ENCODE data around the gene RPS29. TPM values are rescaled to one million over a fixed set of nuclear protein-coding genes. Genes with fewer than 3 reads are reported as not detected.

RPS29 gene
- polyA plus RNA-seq, 1 of the 3 experiments (the other 2 are of a cell fraction), result 11,220 TPM

GRCh38 chr14:49585803-49586672 is at the start of gene RPS29 (continued):
- TF ChIP-seq USF2 (IDR thresholded peaks at IDR 0.05; ENCODE audit: borderline replicate concordance, low read depth, low read length) (no peak), ZBTB33 (IDR thresholded peaks at IDR 0.05; ENCODE audit: borderline replicate concordance, low read depth) (no peak), TCF12 (IDR thresholded peaks at IDR 0.05) (no peak), ELF1 (IDR thresholded peaks at IDR 0.05) (peak; percentile 45; the same call in 1 of the 2 replicates), GATA2 (CRISPR knock-in tag; IDR thresholded peaks at IDR 0.05) (no peak), USF1 (IDR thresholded peaks at IDR 0.05; ENCODE audit: borderline replicate concordance, low read depth) (no peak), SMC3 (IDR thresholded peaks at IDR 0.05; ENCODE audit: low read depth, low read length) (no peak), MAX (IDR thresholded peaks at IDR 0.05; ENCODE audit: low read depth) (peak; percentile 86), FOSL2 (IDR thresholded peaks at IDR 0.05; ENCODE audit: borderline replicate concordance, low read depth) (peak; percentile 65; the same call in 1 of the 2 replicates), FOXJ3 (CRISPR knock-in tag; IDR thresholded peaks at IDR 0.05) (no peak)

- WGBS (ENCODE audit: low lambda C conversion rate), result 0% methylated on average over 11 of the region's 80 CpGs
- CTCF ChIA-PET, result interaction anchor here (0.6 to 3.8 kb wide), 27 partner anchors 13 to 231 kb away, joined by 3 to 39 read pairs (median 5); partner anchors contain the start of genes KLHDC2, LRR1, MGAT2 and NEMF
Measured at GRCh38 chr14:49634547-49635334, 48.6 kb upstream of the RPS29 start, which contains the start of gene DNAAF2. Gene DNAAF2 (minus strand): TSS chr14:49635244. CDS start chr14:49635149, 95 bp downstream.

More at GRCh38 chr14:49634547-49635334, 48.6 kb upstream of the RPS29 start, which contains the start of gene DNAAF2:
- H3K4me3 ChIP-seq (ENCODE audit: low read depth in 2 of 2, low read length in 1 of 2), result peak within 1 kb of the TSS; percentile 72 to 86
- no peaks in the 10 kb centered on the region for H3K27me3 ChIP-seq (ENCODE audit: insufficient read depth)
- no peaks in the 10 kb centered on the region for H3K9me3 ChIP-seq
- H3K9me2 ChIP-seq, result no peaks in the 10 kb centered on the region
- H3F3A ChIP-seq (replicated peaks; ENCODE audit: insufficient read depth), result peaks cover 23% of the 10 kb centered on the region
- peaks cover 4 to 7% of the 10 kb centered on the region in 2 experiments; a peak in 3 of 4 replicates for H3K4me1 ChIP-seq (ENCODE audit: control insufficient read depth in 1 of 2, insufficient read depth in 2 of 2, low read depth in 1 of 2, low read length in 1 of 2)
- peak within 1 kb of the TSS; percentile 87; the same call in 1 of the 2 replicates for H2AFZ ChIP-seq (ENCODE audit: low read depth)
- H3K4me2 ChIP-seq, result peak within 1 kb of the TSS; percentile 99
- peaks cover 12 to 24% of the 10 kb centered on the region in 2 experiments for H3K36me3 ChIP-seq (replicated peaks in 1 of 2; ENCODE audit: control insufficient read depth in 1 of 2, insufficient read depth in 2 of 2, low read length in 1 of 2)
- POLR2A ChIA-PET, result interaction anchor here (0.6 to 2.6 kb wide), 6 partner anchors 14 to 228 kb away, joined by 5 to 27 read pairs (median 8); partner anchors contain the start of genes KLHDC2, MGAT2, POLE2 and RPL36AL
- TF ChIP-seq FOXJ3 (CRISPR knock-in tag; IDR thresholded peaks at IDR 0.05) (no peak), MAX (IDR thresholded peaks at IDR 0.05; ENCODE audit: low read depth) (peak; percentile 68), SIN3A (IDR thresholded peaks at IDR 0.05; ENCODE audit: borderline replicate concordance, low read depth, low read length) (peak; percentile 30), MXI1 (IDR thresholded peaks at IDR 0.05; ENCODE audit: low read depth, low read length) (peak; percentile 80), CHD2 (IDR thresholded peaks at IDR 0.05; ENCODE audit: low read length, partially characterized antibody) (no peak), USF1 (IDR thresholded peaks at IDR 0.05; ENCODE audit: borderline replicate concordance, low read depth) (no peak), NRF1 (IDR thresholded peaks at IDR 0.05; ENCODE audit: low read depth, low read length) (peak; percentile 54; the same call in 1 of the 2 replicates)
- H3K79me2 ChIP-seq (ENCODE audit: insufficient read depth), result peaks cover 87% of the 10 kb centered on the region
- H3K27ac ChIP-seq (ENCODE audit: low read depth in 2 of 2, low read length in 1 of 2), result peak within 1 kb of the TSS; percentile 94 to 95
- peak within 1 kb of the TSS; percentile 82 for H3K9ac ChIP-seq
- H4K20me1 ChIP-seq (ENCODE audit: insufficient read depth), result peaks cover 8% of the 10 kb centered on the region; the same call in 1 of the 2 replicates
- DNase-seq, result peak; percentile 74
